DND-41 (cell line): ENCODE results near the gene OSBPL7.

Source experiments
- CTCF ChIP-seq: IDR thresholded peaks from 2 replicates; pipeline ENCODE4 v1.5.1; 2012; ENCODE audit warnings: borderline replicate concordance, low read length, moderate library complexity, mild to moderate bottlenecking; ENCODE audit not compliant: poor library complexity, severe bottlenecking; ENCODE audit errors: extremely low read depth
- EZH2 ChIP-seq: IDR thresholded peaks from 3 replicates; pipeline ENCODE4 v1.6.1; 2012; ENCODE audit warnings: borderline replicate concordance, low read depth, mild to moderate bottlenecking, moderate library complexity, low read length, inconsistent platforms; ENCODE audit not compliant: severe bottlenecking

GRCh38 chr17:47822785-47823184 lies 1.2 kb upstream of the OSBPL7 start:
- TF ChIP-seq CTCF (no peak), EZH2 (no peak)
